Astrocyte of the cerebellum (primary cell): ENCODE results near the gene NAT9.

Experiments
- DNase-seq: peaks from one replicate; pipeline ENCODE4 v3.0.0-alpha.2; 2011; ENCODE audit warnings: low read depth
- H3K4me3 ChIP-seq: 2 replicates; pipeline ENCODE4 v1.5.1; 2011; ENCODE audit warnings: mild to moderate bottlenecking, low read depth, low read length, moderate library complexity
- CTCF ChIP-seq: IDR thresholded peaks from 2 replicates; pipeline ENCODE4 v1.5.1; 2012; ENCODE audit warnings: low read length, low read depth, moderate library complexity, mild to moderate bottlenecking; ENCODE audit errors: missing control alignments
- in situ Hi-C: cut with HindIII; loops from 2 replicates; pipeline ENCODE4 v1.10.0; 2017; ENCODE audit warnings: low sequenced_read_pairs

The NAT9 gene

GRCh38 chr17:74790161-74791058, 14.3 kb upstream of the NAT9 start:
- no peak for DNase-seq
- no peak for TF ChIP-seq CTCF
- in situ Hi-C loops, result loop anchor here (5.0 kb wide), 1 partner anchor 67 kb away; the partner anchor contains the start of gene GRIN2C
- H3K4me3 ChIP-seq, result no peak overlapping the region

GRCh38 chr17:74786431-74787055, 10.4 kb upstream of the NAT9 start:
- TF ChIP-seq CTCF, result no peak
- in situ Hi-C loops, result no loop called here
- DNase-seq, result no peak
- no peak overlapping the region for H3K4me3 ChIP-seq

- in situ Hi-C loops, result no loop called here
- no peak for DNase-seq
- H3K4me3 ChIP-seq, result no peak overlapping the region
- no peak for TF ChIP-seq CTCF
These were observed 9.8 kb upstream of the NAT9 start for GRCh38 chr17:74785981-74786360.

- in situ Hi-C loops, result no loop called here
- DNase-seq, result no peak
- no peak overlapping the region for H3K4me3 ChIP-seq
- TF ChIP-seq CTCF, result peak; percentile 21
These were observed 9.2 kb upstream of the NAT9 start for GRCh38 chr17:74785096-74785980.

GRCh38 chr17:74784125-74784810, 8.1 kb upstream of the NAT9 start:
- in situ Hi-C loops, result no loop called here
- no peak for DNase-seq
- H3K4me3 ChIP-seq, result no peak overlapping the region
- no peak for TF ChIP-seq CTCF

GRCh38 chr17:74782571-74782970, 6.4 kb upstream of the NAT9 start:
- in situ Hi-C loops, result no loop called here
- no peak for DNase-seq
- no peak for TF ChIP-seq CTCF
- H3K4me3 ChIP-seq, result no peak overlapping the region
